ENCODE data around the gene SOX2.

Gene SOX2

DNA sequence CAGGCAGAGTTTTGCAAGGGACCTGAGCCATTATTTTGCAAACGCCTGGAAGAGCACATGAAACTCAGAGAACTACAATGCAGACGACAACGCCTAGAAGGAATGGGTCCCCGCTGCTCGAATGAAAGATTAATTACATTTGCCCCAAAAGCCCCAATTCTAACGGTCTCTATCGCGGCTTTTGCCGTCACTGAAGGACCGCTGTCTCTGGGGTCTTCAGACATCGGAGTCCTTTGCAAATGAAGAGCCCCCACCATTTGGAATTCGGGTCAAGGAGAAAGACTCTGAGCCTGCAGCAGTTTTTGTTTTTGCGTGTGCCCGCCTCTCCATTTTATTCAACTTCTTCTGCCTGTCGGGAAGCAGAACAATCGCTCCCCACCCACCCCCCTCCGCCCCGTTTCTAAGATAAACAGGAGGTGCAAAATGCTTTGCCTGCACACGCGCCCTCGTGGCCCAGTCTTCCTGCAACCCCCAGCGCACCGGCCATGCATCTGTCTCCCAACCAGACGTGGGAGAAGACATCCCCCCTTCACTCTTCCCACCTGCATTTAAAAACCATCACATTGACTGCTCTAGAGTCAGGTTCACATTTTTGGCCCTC lies 13.5 kb downstream of the SOX2 start:
- no peaks in the 10 kb centered on the region for H3K4me1 ChIP-seq (ENCODE audit: low read length)
- no peak overlapping the region for H2AFZ ChIP-seq (ENCODE audit: low read depth, low read length)
- no peaks in the 10 kb centered on the region for H3K27me3 ChIP-seq (ENCODE audit: low read depth, low read length)
- H4K20me1 ChIP-seq (ENCODE audit: insufficient read depth, low read length) = no peaks in the 10 kb centered on the region
- H3K4me2 ChIP-seq (ENCODE audit: low read length) = no peak overlapping the region
- no peak overlapping the region for H3K4me3 ChIP-seq (ENCODE audit: low read length)
- H3K27ac ChIP-seq (ENCODE audit: low read length) = no peak overlapping the region
- no peaks in the 10 kb centered on the region for H3K9me3 ChIP-seq (ENCODE audit: insufficient read depth, low read length)
- no peak overlapping the region for H3K9ac ChIP-seq (ENCODE audit: low read length)
- no peak for TF ChIP-seq EZH2phosphoT487 (IDR thresholded peaks at IDR 0.05; ENCODE audit: low read depth)
- TF ChIP-seq, protein P1, sequence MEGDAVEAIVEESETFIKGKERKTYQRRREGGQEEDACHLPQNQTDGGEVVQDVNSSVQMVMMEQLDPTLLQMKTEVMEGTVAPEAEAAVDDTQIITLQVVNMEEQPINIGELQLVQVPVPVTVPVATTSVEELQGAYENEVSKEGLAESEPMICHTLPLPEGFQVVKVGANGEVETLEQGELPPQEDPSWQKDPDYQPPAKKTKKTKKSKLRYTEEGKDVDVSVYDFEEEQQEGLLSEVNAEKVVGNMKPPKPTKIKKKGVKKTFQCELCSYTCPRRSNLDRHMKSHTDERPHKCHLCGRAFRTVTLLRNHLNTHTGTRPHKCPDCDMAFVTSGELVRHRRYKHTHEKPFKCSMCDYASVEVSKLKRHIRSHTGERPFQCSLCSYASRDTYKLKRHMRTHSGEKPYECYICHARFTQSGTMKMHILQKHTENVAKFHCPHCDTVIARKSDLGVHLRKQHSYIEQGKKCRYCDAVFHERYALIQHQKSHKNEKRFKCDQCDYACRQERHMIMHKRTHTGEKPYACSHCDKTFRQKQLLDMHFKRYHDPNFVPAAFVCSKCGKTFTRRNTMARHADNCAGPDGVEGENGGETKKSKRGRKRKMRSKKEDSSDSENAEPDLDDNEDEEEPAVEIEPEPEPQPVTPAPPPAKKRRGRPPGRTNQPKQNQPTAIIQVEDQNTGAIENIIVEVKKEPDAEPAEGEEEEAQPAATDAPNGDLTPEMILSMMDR (IDR thresholded peaks at IDR 0.05; ENCODE audit: low read depth, low read length) = no peak
- no peaks in the 10 kb centered on the region for H3K79me2 ChIP-seq (ENCODE audit: low read length)
- H3K36me3 ChIP-seq (replicated peaks; ENCODE audit: low read depth, low read length) = no peaks in the 10 kb centered on the region

DNA sequence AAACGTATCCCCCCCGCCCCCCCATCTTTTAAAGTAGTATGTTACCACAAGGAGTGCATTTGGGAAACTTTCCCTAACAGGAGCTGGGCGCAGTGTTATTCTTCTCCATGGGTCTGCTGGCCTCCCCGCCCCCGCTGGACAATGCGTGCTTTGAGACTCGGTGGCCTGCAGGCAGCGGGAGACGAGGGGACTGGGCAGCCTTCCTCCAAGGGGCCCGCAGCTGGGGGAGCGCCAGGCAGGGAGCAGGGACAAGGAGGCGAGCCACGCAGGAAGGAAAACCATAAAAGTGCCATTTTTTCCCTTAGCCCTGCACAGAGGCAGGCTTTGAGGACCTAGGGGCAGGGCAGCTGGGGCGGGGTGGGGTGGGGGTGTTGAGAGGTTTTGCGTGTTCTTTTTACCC lies 14.1 kb downstream of the SOX2 start:
- H3K4me3 ChIP-seq (ENCODE audit: low read length) = no peak overlapping the region
- no peaks in the 10 kb centered on the region for H3K4me1 ChIP-seq (ENCODE audit: low read length)
- no peak overlapping the region for H3K27ac ChIP-seq (ENCODE audit: low read length)
- H3K27me3 ChIP-seq (ENCODE audit: low read depth, low read length) = no peaks in the 10 kb centered on the region
- H3K9me3 ChIP-seq (ENCODE audit: insufficient read depth, low read length) = no peaks in the 10 kb centered on the region
- no peaks in the 10 kb centered on the region for H4K20me1 ChIP-seq (ENCODE audit: insufficient read depth, low read length)
- no peaks in the 10 kb centered on the region for H3K36me3 ChIP-seq (replicated peaks; ENCODE audit: low read depth, low read length)
- no peak overlapping the region for H3K4me2 ChIP-seq (ENCODE audit: low read length)
- H3K9ac ChIP-seq (ENCODE audit: low read length) = no peak overlapping the region
- no peaks in the 10 kb centered on the region for H3K79me2 ChIP-seq (ENCODE audit: low read length)
- no peak overlapping the region for H2AFZ ChIP-seq (ENCODE audit: low read depth, low read length)
- no peak for TF ChIP-seq EZH2phosphoT487 (IDR thresholded peaks at IDR 0.05; ENCODE audit: low read depth)
- TF ChIP-seq, protein P1 (IDR thresholded peaks at IDR 0.05; ENCODE audit: low read depth, low read length) = no peak

DNA sequence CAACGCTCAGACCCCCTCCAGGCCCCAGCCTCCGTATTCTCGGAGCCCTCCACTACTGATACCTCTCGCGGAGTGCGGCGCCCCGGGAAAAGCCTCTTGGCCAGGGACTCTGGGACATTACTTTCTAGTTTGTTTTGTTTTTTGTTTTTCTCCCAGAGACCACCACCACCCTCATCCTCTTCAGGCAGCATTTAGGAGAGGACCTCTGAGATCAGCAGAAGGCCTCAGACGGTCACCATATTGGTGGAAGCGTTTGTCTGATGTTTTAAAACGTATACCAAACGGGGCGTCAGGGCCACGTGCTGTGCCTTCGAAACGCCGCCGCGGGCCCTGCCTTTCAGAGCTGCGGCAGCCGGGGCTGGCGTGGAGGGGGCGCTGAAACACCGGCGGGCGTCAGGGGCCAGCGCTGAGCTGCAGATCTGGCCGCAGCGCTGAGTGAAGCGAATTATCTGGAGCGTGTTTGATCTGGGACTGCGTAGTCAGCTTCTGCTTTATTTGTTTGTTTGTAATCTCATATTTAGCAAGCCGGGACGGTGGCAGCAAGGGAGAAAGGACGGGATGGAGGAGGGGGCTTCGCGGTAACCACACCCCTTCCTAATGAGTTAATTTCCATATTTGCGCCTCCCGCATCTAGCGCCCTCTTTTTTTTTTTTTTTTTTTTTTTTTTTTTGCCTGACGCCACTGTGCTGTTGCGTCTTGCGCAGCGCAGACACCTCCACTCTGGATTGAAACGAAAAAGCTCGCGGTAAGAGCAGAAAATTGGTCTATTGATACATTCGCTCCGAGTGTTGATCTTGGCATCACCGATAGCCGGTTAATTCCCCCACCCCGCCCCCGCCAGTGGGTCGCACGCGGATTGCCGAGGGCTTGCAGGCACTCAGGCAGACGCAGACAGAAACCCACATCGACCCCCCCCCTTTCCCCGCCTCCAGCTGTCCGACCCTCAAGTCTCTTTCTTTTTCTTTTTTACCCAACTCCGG lies 14.9 kb downstream of the SOX2 start:
- Histone ChIP-seq H4K20me1 (ENCODE audit: insufficient read depth, low read length) (no peaks in the 10 kb centered on the region), H3K36me3 (replicated peaks; ENCODE audit: low read depth, low read length) (no peaks in the 10 kb centered on the region), H3K79me2 (ENCODE audit: low read length) (no peaks in the 10 kb centered on the region), H3K9ac (ENCODE audit: low read length) (no peak overlapping the region), H3K9me3 (ENCODE audit: insufficient read depth, low read length) (no peaks in the 10 kb centered on the region), H3K4me2 (ENCODE audit: low read length) (no peak overlapping the region), H3K27me3 (ENCODE audit: low read depth, low read length) (no peaks in the 10 kb centered on the region), H2AFZ (ENCODE audit: low read depth, low read length) (no peak overlapping the region), H3K4me3 (ENCODE audit: low read length) (no peak overlapping the region), H3K27ac (ENCODE audit: low read length) (no peak overlapping the region), H3K4me1 (ENCODE audit: low read length) (no peaks in the 10 kb centered on the region)
- TF ChIP-seq, protein P1 (IDR thresholded peaks at IDR 0.05; ENCODE audit: low read depth, low read length) = no peak
- TF ChIP-seq EZH2phosphoT487 (IDR thresholded peaks at IDR 0.05; ENCODE audit: low read depth) = no peak

DNA sequence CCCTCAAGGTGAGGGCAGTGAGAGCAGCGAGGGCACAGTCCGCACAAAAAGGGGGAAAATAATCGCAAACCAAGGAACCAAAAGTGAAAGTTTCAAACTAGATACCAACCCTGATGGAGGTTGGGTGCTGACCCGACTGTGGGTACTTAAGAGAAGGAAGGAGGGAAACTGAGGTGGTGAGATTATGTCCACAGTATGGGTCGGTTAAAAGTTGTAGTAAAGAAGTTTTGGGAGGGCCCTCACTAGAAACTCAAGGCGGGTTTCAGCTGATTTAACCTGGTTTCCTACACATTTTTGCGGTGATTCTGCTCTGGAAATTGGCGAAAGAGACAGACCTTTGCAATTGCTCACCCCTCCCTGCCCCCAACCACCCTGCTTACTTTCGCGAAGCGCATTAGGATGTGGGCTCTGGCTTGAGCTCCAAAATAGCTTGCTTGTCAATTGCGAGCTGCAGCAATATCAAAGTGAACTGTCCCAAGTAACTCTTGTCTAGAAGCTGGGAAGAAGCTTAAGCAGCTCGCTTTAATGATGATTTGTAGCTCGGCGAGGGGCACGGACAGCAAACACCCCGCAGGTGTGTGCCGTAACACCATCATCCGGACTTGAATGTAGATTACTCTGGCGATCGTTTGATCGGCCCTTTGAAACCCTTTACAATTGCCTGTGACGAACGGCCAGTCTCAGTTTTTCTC lies 15.8 kb downstream of the SOX2 start:
- no peak overlapping the region for H3K4me3 ChIP-seq (ENCODE audit: low read length)
- no peaks in the 10 kb centered on the region for H3K79me2 ChIP-seq (ENCODE audit: low read length)

More for the DNA sequence above, 15.8 kb downstream of the SOX2 start:
- no peaks in the 10 kb centered on the region for H3K27me3 ChIP-seq (ENCODE audit: low read depth, low read length)
- no peak overlapping the region for H3K4me2 ChIP-seq (ENCODE audit: low read length)
- H4K20me1 ChIP-seq (ENCODE audit: insufficient read depth, low read length) = no peaks in the 10 kb centered on the region
- H3K9me3 ChIP-seq (ENCODE audit: insufficient read depth, low read length) = no peaks in the 10 kb centered on the region
- H3K4me1 ChIP-seq (ENCODE audit: low read length) = no peaks in the 10 kb centered on the region
- no peak overlapping the region for H2AFZ ChIP-seq (ENCODE audit: low read depth, low read length)
- no peak overlapping the region for H3K27ac ChIP-seq (ENCODE audit: low read length)
- H3K9ac ChIP-seq (ENCODE audit: low read length) = no peak overlapping the region
- no peak for TF ChIP-seq EZH2phosphoT487 (IDR thresholded peaks at IDR 0.05; ENCODE audit: low read depth)
- TF ChIP-seq, protein P1 (IDR thresholded peaks at IDR 0.05; ENCODE audit: low read depth, low read length) = no peak
- no peaks in the 10 kb centered on the region for H3K36me3 ChIP-seq (replicated peaks; ENCODE audit: low read depth, low read length)

Data from OCI-LY3 (cell line).